GM13976 (cell line): ENCODE data around the gene SLC19A1.

Source experiments
- DNase-seq: peaks from one replicate; pipeline ENCODE4 v3.0.0; 2012; ENCODE audit warnings: low spot score
- CTCF ChIP-seq: IDR thresholded peaks from 2 replicates; pipeline ENCODE4 v1.5.1; 2012; ENCODE audit warnings: borderline replicate concordance, mild to moderate bottlenecking; ENCODE audit not compliant: insufficient read depth; ENCODE audit errors: extremely low read depth, missing control alignments, control extremely low read depth
- in situ Hi-C: fragments of 300-500 bp; cut with MboI; formaldehyde crosslinking; loops from one replicate; pipeline ENCODE4 v1.12.0; 2022; ENCODE audit warnings: low sequenced_read_pairs, mixed read lengths, inconsistent platforms; ENCODE audit not compliant: unreplicated experiment

Gene SLC19A1

GRCh38 chr21:45507888-45508508 lies 34.2 kb downstream of the SLC19A1 start:
- in situ Hi-C loops, result no loop called here
- TF ChIP-seq CTCF, result no peak
- no peak for DNase-seq

- TF ChIP-seq CTCF, result no peak
Observed at GRCh38 chr21:45507523-45507875, 34.7 kb downstream of the SLC19A1 start.

GRCh38 chr21:45506836-45507522 lies 35.3 kb downstream of the SLC19A1 start:
- no peak for DNase-seq
- in situ Hi-C loops, result no loop called here
- no peak for TF ChIP-seq CTCF

More at GRCh38 chr21:45507523-45507875, 34.7 kb downstream of the SLC19A1 start:
- no peak for DNase-seq
- in situ Hi-C loops, result no loop called here

GRCh38 chr21:45506241-45506817 lies 35.9 kb downstream of the SLC19A1 start:
- no peak for TF ChIP-seq CTCF
- in situ Hi-C loops, result no loop called here
- DNase-seq, result no peak

GRCh38 chr21:45505416-45506021 lies 36.7 kb downstream of the SLC19A1 start:
- TF ChIP-seq CTCF, result no peak
- no peak for DNase-seq
- in situ Hi-C loops, result no loop called here

- TF ChIP-seq CTCF, result no peak
- in situ Hi-C loops, result no loop called here
Observed at GRCh38 chr21:45504516-45505415, 37.5 kb downstream of the SLC19A1 start.

More at GRCh38 chr21:45504516-45505415, 37.5 kb downstream of the SLC19A1 start:
- DNase-seq, result no peak
